Neuronal stem cell (in vitro differentiated cells): ENCODE data around the gene ATAD3C.
"Not testable (repeated sequence)": the region's sequence is repeated elsewhere in the genome, so short reads cannot be mapped to it uniquely, and the experiment has no call there.

Experiments used
- DNase-seq: peaks from one replicate; pipeline ENCODE4 v3.0.0-alpha.2; 2013; ENCODE audit warnings: low spot score
- H2AFZ ChIP-seq: one replicate; pipeline ENCODE4 v1.6.1; 2013; ENCODE audit warnings: mild to moderate bottlenecking, low read length, inconsistent platforms
- H2AK5ac ChIP-seq: 2 replicates; pipeline ENCODE4 v1.6.1; 2013; ENCODE audit warnings: low read depth, mild to moderate bottlenecking, inconsistent platforms, low read length, moderate library complexity, mixed read lengths
- H2BK120ac ChIP-seq: 2 replicates; pipeline ENCODE4 v1.6.1; 2013; ENCODE audit warnings: low read depth, mild to moderate bottlenecking, inconsistent platforms, low read length, moderate library complexity, mixed read lengths
- H2BK12ac ChIP-seq: one replicate; pipeline ENCODE4 v1.6.1; 2013; ENCODE audit warnings: low read length, inconsistent platforms
- H2BK15ac ChIP-seq: 2 replicates; pipeline ENCODE4 v1.6.1; 2013; ENCODE audit warnings: mild to moderate bottlenecking, low read length, inconsistent platforms, mixed read lengths
- H2BK5ac ChIP-seq: one replicate; pipeline ENCODE4 v1.6.1; 2013; ENCODE audit warnings: inconsistent platforms, mild to moderate bottlenecking, low read length, moderate library complexity
- H3K14ac ChIP-seq: one replicate; pipeline ENCODE4 v1.6.1; 2013; ENCODE audit warnings: low read length, inconsistent platforms
- H3K18ac ChIP-seq: 2 replicates; pipeline ENCODE4 v1.6.1; 2013; ENCODE audit warnings: low read length, inconsistent platforms
- H3K23ac ChIP-seq: 2 replicates; pipeline ENCODE4 v1.6.1; 2013; ENCODE audit warnings: low read depth, mild to moderate bottlenecking, mixed read lengths, low read length, inconsistent platforms; ENCODE audit not compliant: poor library complexity
- H3K27ac ChIP-seq: replicated peaks from 3 replicates; pipeline ENCODE4 v1.5.1; 2013; ENCODE audit warnings: low read length, inconsistent platforms
- H3K27me3 ChIP-seq, 3 experiments: 2 replicates each; pipeline ENCODE4 v1.6.1; 2013; ENCODE audit warnings: low read length in 3 of 3, mild to moderate bottlenecking in 2 of 3, inconsistent platforms in 1 of 3, low read depth in 1 of 3, mixed read lengths in 1 of 3, moderate library complexity in 1 of 3; ENCODE audit not compliant: control insufficient read depth in 3 of 3, insufficient read depth in 3 of 3
- H3K36me3 ChIP-seq, 2 donors: replicated peaks in 1 of 2; 2 replicates each; pipeline ENCODE4 v1.6.1; 2013; ENCODE audit warnings: low read length in 2 of 2; ENCODE audit not compliant: control insufficient read depth in 2 of 2, insufficient read depth in 2 of 2
- H3K4ac ChIP-seq: 2 replicates; pipeline ENCODE4 v1.6.1; 2013; ENCODE audit warnings: inconsistent platforms, mild to moderate bottlenecking, low read length, moderate library complexity
- H3K4me1 ChIP-seq, 2 donors: 1 replicate in 1 of 2; 2 replicates in 1 of 2; pipeline ENCODE4 v1.6.1; 2013; ENCODE audit warnings: low read length in 2 of 2, low read depth in 1 of 2; ENCODE audit not compliant: control insufficient read depth in 2 of 2, insufficient read depth in 1 of 2
- H3K4me2 ChIP-seq: one replicate; pipeline ENCODE4 v1.6.1; 2013; ENCODE audit warnings: mild to moderate bottlenecking, low read length, inconsistent platforms; ENCODE audit not compliant: insufficient read depth, poor library complexity, severe bottlenecking
- H3K4me3 ChIP-seq, 2 donors: 2 replicates each; pipeline ENCODE4 v1.5.1; 2013; ENCODE audit warnings: low read length in 2 of 2, mild to moderate bottlenecking in 2 of 2, inconsistent platforms in 1 of 2, moderate library complexity in 1 of 2
- H3K79me1 ChIP-seq: one replicate; pipeline ENCODE4 v1.6.1; 2013; ENCODE audit warnings: low read depth, mild to moderate bottlenecking, inconsistent platforms, low read length, moderate library complexity
- H3K9ac ChIP-seq: one replicate; pipeline ENCODE4 v1.6.1; 2013; ENCODE audit warnings: mild to moderate bottlenecking, low read depth, low read length, inconsistent platforms; ENCODE audit not compliant: poor library complexity
- H3K9me3 ChIP-seq, 2 donors: replicated peaks in 1 of 2; 2 replicates each; pipeline versions ENCODE3 to v1.6.1; 2013; ENCODE audit warnings: low read length in 2 of 2, mild to moderate bottlenecking in 2 of 2, inconsistent platforms in 1 of 2, low read depth in 1 of 2, mixed read lengths in 1 of 2, moderate library complexity in 1 of 2; ENCODE audit not compliant: control insufficient read depth in 2 of 2, insufficient read depth in 1 of 2
- H4K8ac ChIP-seq: one replicate; pipeline ENCODE4 v1.6.1; 2013; ENCODE audit warnings: low read depth, mild to moderate bottlenecking, inconsistent platforms, low read length, moderate library complexity
- H4K91ac ChIP-seq: one replicate; pipeline ENCODE4 v1.6.1; 2013; ENCODE audit warnings: low read length, low read depth, mild to moderate bottlenecking, inconsistent platforms; ENCODE audit not compliant: poor library complexity
- WGBS, 2 donors: extraction: QIAGEN DNeasy Blood & Tissue Kit; methylation state at CpG; one replicate each; pipeline ENCODE4 v1.1.7; 2013; ENCODE audit warnings: missing lambda C conversion rate in 2 of 2, mixed read lengths in 1 of 2; ENCODE audit not compliant: insufficient read length in 2 of 2, insufficient replicate concordance in 1 of 2; ENCODE audit errors: extremely low coverage in 2 of 2; 5-methylcytosine and 5-hydroxymethylcytosine counted together

The ATAD3C gene

GRCh38 chr1:1417396-1417795 is 32.1 kb upstream of the ATAD3C start:
- not testable (repeated sequence) for H3K27me3 ChIP-seq, H2BK5ac ChIP-seq, H2BK15ac ChIP-seq, H3K4ac ChIP-seq, H3K79me1 ChIP-seq, H4K91ac ChIP-seq, DNase-seq, H2BK120ac ChIP-seq, H3K4me2 ChIP-seq, H3K18ac ChIP-seq, H3K9ac ChIP-seq, H2AK5ac ChIP-seq, H3K27ac ChIP-seq, H2BK12ac ChIP-seq, H3K9me3 ChIP-seq, H3K4me3 ChIP-seq, H4K8ac ChIP-seq, H3K23ac ChIP-seq, H3K36me3 ChIP-seq, H3K14ac ChIP-seq
- peak overlapping the region; percentile 79 for H2AFZ ChIP-seq
- peaks cover 10 to 29% of the 10 kb centered on the region in 2 donors for H3K4me1 ChIP-seq
- no CpG with 5 or more reads among the region's 5 CpGs for WGBS, 2 donors

GRCh38 chr1:1417825-1418463 is 31.5 kb upstream of the ATAD3C start:
- not testable (repeated sequence) for H3K79me1 ChIP-seq, H3K4ac ChIP-seq, H2BK120ac ChIP-seq, H3K9ac ChIP-seq, H3K9me3 ChIP-seq, H3K18ac ChIP-seq, H3K4me2 ChIP-seq, DNase-seq, H3K23ac ChIP-seq, H2BK15ac ChIP-seq, H3K27ac ChIP-seq, H3K14ac ChIP-seq, H2BK5ac ChIP-seq, H4K91ac ChIP-seq, H3K27me3 ChIP-seq, H3K4me3 ChIP-seq, H3K36me3 ChIP-seq, H4K8ac ChIP-seq, H2BK12ac ChIP-seq
- Histone ChIP-seq H2AK5ac (peak overlapping the region; percentile 63), H3K4me1 (peaks cover 10 to 34% of the 10 kb centered on the region in 2 donors), H2AFZ (peak overlapping the region; percentile 79)
- no CpG with 5 or more reads among the region's 25 CpGs for WGBS, 2 donors

GRCh38 chr1:1418464-1419362 is 30.8 kb upstream of the ATAD3C start:
- Histone ChIP-seq H3K27ac (no peak overlapping the region), H3K23ac (peak overlapping the region; percentile 93), H2BK120ac (peak overlapping the region; percentile 16), H4K8ac (peak overlapping the region; percentile 72), H4K91ac (peak overlapping the region; percentile 85), H2BK12ac (peak overlapping the region; percentile 90), H2AK5ac (peak overlapping the region; percentile 97), H3K4me1 (peaks cover 10 to 34% of the 10 kb centered on the region in 2 donors), H2AFZ (peak overlapping the region; percentile 79), H3K4me3 (no peak overlapping the region), H3K27me3 (peaks cover 0 to 3% (median 0%) of the 10 kb centered on the region in 3 experiments), H3K9me3 (no peaks in the 10 kb centered on the region), H3K9ac (peak overlapping the region; percentile 77), H3K14ac (no peak overlapping the region), H2BK15ac (peak overlapping the region; percentile 62), H3K79me1 (peaks cover 2% of the 10 kb centered on the region), H2BK5ac (peak overlapping the region; percentile 90), H3K36me3 (no peaks in the 10 kb centered on the region), H3K18ac (peak overlapping the region; percentile 94), H3K4me2 (no peak overlapping the region), H3K4ac (peak overlapping the region; percentile 66)
- WGBS, 2 donors = no CpG with 5 or more reads among the region's 26 CpGs
- DNase-seq = no peak

- H2BK5ac ChIP-seq = peak overlapping the region; percentile 90
- peak overlapping the region; percentile 54 for H3K4me2 ChIP-seq
- peaks cover 2% of the 10 kb centered on the region for H3K79me1 ChIP-seq
- H3K27me3 ChIP-seq = peaks cover 0 to 3% (median 0%) of the 10 kb centered on the region in 3 experiments
- WGBS, 2 donors = no CpG with 5 or more reads among the region's 21 CpGs
- peak overlapping the region; percentile 97 for H2AK5ac ChIP-seq
- H2BK15ac ChIP-seq = peak overlapping the region; percentile 62
- peak overlapping the region; percentile 93 for H3K23ac ChIP-seq
- H2BK12ac ChIP-seq = peak overlapping the region; percentile 90
- H3K9me3 ChIP-seq = no peaks in the 10 kb centered on the region
- H3K4ac ChIP-seq = peak overlapping the region; percentile 66
- H3K4me1 ChIP-seq = peaks cover 10 to 34% of the 10 kb centered on the region in 2 donors
- H3K14ac ChIP-seq = no peak overlapping the region
- no peaks in the 10 kb centered on the region for H3K36me3 ChIP-seq
- H3K9ac ChIP-seq = peak overlapping the region; percentile 86
- peak overlapping the region; percentile 16 for H2BK120ac ChIP-seq
- peak overlapping the region; percentile 85 for H4K91ac ChIP-seq
- no peak for DNase-seq
- H4K8ac ChIP-seq = peak overlapping the region; percentile 72
- H3K27ac ChIP-seq = no peak overlapping the region
- peak overlapping the region; percentile 79 for H2AFZ ChIP-seq
- no peak overlapping the region for H3K4me3 ChIP-seq
- H3K18ac ChIP-seq = peak overlapping the region; percentile 94
Measured at GRCh38 chr1:1419363-1419812, 30.1 kb upstream of the ATAD3C start.
